ENCODE measurements around the gene POLR2A. TPM values are rescaled to one million over a fixed set of nuclear protein-coding genes. Genes with fewer than 3 reads are reported as not detected.

The POLR2A gene
- total and polyA plus RNA-seq, 10 of the 15 experiments (the other 5 are each of a cell fraction or from before 2014, with no cell fraction given), result 1.7 to 121 (median 33.4) TPM

DNA sequence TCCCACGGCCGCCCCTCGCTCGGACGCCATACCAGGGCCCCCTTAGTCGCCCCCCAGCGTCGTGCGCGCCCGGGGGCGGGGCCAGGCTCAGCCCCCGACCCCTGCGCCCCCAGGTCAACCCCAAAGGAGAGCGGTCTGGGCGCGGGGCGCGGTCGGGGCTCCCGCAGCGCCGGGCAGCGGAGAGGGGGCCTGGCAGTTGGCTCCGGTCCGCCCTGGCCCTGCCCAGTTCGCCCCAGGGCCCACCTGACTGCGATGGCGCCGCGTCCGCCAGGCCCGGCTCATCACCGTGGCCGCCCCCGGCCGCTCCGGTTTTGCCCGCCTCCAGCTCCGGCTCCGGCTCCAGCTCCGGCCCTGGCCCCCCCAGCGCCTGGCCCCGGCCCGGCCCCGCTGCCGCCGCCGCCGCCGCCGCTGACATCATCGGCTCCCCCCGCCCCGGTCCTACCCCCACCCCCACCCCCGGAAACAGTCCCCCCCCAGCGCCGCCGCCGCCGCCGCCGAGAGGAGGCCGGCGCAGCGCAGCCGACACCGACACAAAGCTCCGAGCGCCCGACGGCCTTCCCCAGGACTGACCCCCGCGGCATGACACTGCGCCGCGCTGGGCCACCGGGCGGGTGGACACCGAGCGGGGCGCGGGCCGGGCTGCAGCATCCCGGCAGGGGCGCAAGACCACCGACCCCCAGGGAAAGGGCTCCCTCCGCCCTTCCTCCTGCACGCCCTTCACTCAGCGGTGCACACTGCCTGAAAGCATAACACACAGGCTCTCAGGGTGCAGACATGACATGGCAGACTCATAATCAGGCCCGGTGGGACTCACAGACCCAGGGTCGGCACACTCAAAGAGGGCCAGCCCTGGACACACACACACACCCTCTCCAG lies 4.7 kb upstream of the POLR2A start, which contains the start of gene ZBTB4:
Gene ZBTB4, minus strand, starts transcription at position 419 of the 876 bp plus-strand sequence. CDS start 12,830 bp downstream, outside the sequence.
- H4K20me1 ChIP-seq (ENCODE audit: control insufficient read depth, insufficient read depth), result peaks cover 2% of the 10 kb centered on the region; the same call in 1 of the 2 replicates
- peak within 1 kb of the TSS; percentile 89 for H3K4me3 ChIP-seq
- SMC1A ChIA-PET (ENCODE audit: uncharacterized antibody, unreplicated experiment), result interaction anchor here (0.8 to 2.6 kb wide), 3 partner anchors 25 to 123 kb away, joined by 3 to 8 read pairs (median 3); no protein-coding TSS in a partner anchor
- under 1% methylated on average over 30 of the region's 92 CpGs for WGBS (ENCODE audit: insufficient coverage, insufficient replicate concordance, low lambda C conversion rate, missing lambda C conversion rate)
- in situ Hi-C loops (cut with MboI), result no loop called here
- intact Hi-C loops (cut with micrococcal nuclease; ENCODE audit: unreplicated experiment), result loop anchor here (10.0 kb wide), 1 partner anchor 205 kb away; the partner anchor contains the start of genes TP53 and WRAP53
- POLR2A ChIA-PET, result interaction anchor here (0.6 to 3.2 kb wide), 10 partner anchors 8 to 125 kb away, joined by 3 to 18 read pairs (median 4); partner anchors contain the start of genes SENP3, TMEM102 and TMEM95
- RAD21 ChIA-PET (ENCODE audit: unreplicated experiment), result interaction anchor here (0.9 to 2.2 kb wide), 6 partner anchors 34 to 150 kb away, joined by 3 to 19 read pairs (median 4); partner anchors contain the start of gene TMEM102
- CTCF ChIA-PET, result interaction anchor here (2.4 to 6.2 kb wide), 2 partner anchors 43 to 82 kb away, joined by 7 to 17 read pairs; partner anchors contain the start of gene SENP3
- H3K9me3 ChIP-seq (replicated peaks; ENCODE audit: control insufficient read depth, insufficient read depth, low read length), result no peaks in the 10 kb centered on the region
- peak within 1 kb of the TSS; percentile 65 for H2AFZ ChIP-seq (ENCODE audit: control insufficient read depth, low read depth, low read length)
- H3K27ac ChIP-seq (ENCODE audit: control insufficient read depth, insufficient read depth), result peak within 1 kb of the TSS; percentile 64
- peaks cover 31% of the 10 kb centered on the region for H3K79me2 ChIP-seq (ENCODE audit: control insufficient read depth, insufficient read depth, low read length)
- H3K9ac ChIP-seq (ENCODE audit: control insufficient read depth, insufficient read depth, low read length), result peak within 1 kb of the TSS; percentile 79
- ATAC-seq (peak; percentile 17), DNase-seq (ENCODE audit: low read depth, low spot score) (no peak), FAIRE-seq (no peak)
- H3K36me3 ChIP-seq (ENCODE audit: control insufficient read depth in 2 of 2, insufficient read depth in 2 of 2, low read length in 1 of 2), result no peaks in the 10 kb centered on the region
- no peaks in the 10 kb centered on the region for H3K27me3 ChIP-seq (replicated peaks in 1 of 2; ENCODE audit: control insufficient read depth in 2 of 2, insufficient read depth in 2 of 2, low read length in 1 of 2)
- H3K4me2 ChIP-seq (ENCODE audit: control insufficient read depth, insufficient read depth), result peak within 1 kb of the TSS; percentile 97
- no TSS peak for BruUV-seq (replicated peaks)
- H3K4me1 ChIP-seq (ENCODE audit: control insufficient read depth, insufficient read depth, low read length), result peaks cover 11% of the 10 kb centered on the region
- TF ChIP-seq WRNIP1 (IDR thresholded peaks at IDR 0.05; ENCODE audit: borderline replicate concordance, low read depth, low read length) (no peak), GATAD2B (conservative IDR thresholded peaks at IDR 0.05; ENCODE audit: low read depth) (peak; percentile 80), NR2C1 (IDR thresholded peaks at IDR 0.05) (peak; percentile 19; the same call in 1 of the 2 replicates), BACH1 (IDR thresholded peaks at IDR 0.05; ENCODE audit: borderline replicate concordance) (peak; percentile 64), LARP7 (IDR thresholded peaks at IDR 0.05) (peak; percentile 80), HDAC6 (IDR thresholded peaks at IDR 0.05; ENCODE audit: unreplicated experiment) (no peak), YY1 (IDR thresholded peaks at IDR 0.05; ENCODE audit: low read depth, low read length) (peak; percentile 42), NFYA (IDR thresholded peaks at IDR 0.05; ENCODE audit: borderline replicate concordance, low read depth, low read length) (no peak), CREB1 (IDR thresholded peaks at IDR 0.05; ENCODE audit: low read depth) (0 out of 2 replicates have a peak, but pooled peaks have one; percentile 1), DPF2 (IDR thresholded peaks at IDR 0.05) (peak; percentile 78; the same call in 1 of the 2 replicates), MYC (IDR thresholded peaks at IDR 0.05; ENCODE audit: insufficient read depth, insufficient read length, insufficient replicate concordance, low read length, severe bottlenecking) (no peak), JUNB (IDR thresholded peaks at IDR 0.05) (no peak), NR2F1 (conservative IDR thresholded peaks at IDR 0.05) (peak; percentile 78), MEF2A (IDR thresholded peaks at IDR 0.05; ENCODE audit: insufficient read depth, low read depth, low read length) (no peak), MYB (IDR thresholded peaks at IDR 0.05; ENCODE audit: borderline replicate concordance, low read depth, low read length) (no peak), IKZF1 (conservative IDR thresholded peaks at IDR 0.05) (peak; percentile 75; the same call in 1 of the 2 replicates), ZNF217 (IDR thresholded peaks at IDR 0.05) (0 out of 2 replicates have a peak, but pooled peaks have one; percentile 50)
- TF ChIP-seq, protein P1, sequence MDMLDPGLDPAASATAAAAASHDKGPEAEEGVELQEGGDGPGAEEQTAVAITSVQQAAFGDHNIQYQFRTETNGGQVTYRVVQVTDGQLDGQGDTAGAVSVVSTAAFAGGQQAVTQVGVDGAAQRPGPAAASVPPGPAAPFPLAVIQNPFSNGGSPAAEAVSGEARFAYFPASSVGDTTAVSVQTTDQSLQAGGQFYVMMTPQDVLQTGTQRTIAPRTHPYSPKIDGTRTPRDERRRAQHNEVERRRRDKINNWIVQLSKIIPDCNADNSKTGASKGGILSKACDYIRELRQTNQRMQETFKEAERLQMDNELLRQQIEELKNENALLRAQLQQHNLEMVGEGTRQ (IDR thresholded peaks at IDR 0.05; ENCODE audit: borderline replicate concordance, low read depth, low read length), result no peak
- TF ChIP-seq, protein P2, sequence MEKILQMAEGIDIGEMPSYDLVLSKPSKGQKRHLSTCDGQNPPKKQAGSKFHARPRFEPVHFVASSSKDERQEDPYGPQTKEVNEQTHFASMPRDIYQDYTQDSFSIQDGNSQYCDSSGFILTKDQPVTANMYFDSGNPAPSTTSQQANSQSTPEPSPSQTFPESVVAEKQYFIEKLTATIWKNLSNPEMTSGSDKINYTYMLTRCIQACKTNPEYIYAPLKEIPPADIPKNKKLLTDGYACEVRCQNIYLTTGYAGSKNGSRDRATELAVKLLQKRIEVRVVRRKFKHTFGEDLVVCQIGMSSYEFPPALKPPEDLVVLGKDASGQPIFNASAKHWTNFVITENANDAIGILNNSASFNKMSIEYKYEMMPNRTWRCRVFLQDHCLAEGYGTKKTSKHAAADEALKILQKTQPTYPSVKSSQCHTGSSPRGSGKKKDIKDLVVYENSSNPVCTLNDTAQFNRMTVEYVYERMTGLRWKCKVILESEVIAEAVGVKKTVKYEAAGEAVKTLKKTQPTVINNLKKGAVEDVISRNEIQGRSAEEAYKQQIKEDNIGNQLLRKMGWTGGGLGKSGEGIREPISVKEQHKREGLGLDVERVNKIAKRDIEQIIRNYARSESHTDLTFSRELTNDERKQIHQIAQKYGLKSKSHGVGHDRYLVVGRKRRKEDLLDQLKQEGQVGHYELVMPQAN (conservative IDR thresholded peaks at IDR 0.05), result peak; percentile 44
- TF ChIP-seq, protein P3, sequence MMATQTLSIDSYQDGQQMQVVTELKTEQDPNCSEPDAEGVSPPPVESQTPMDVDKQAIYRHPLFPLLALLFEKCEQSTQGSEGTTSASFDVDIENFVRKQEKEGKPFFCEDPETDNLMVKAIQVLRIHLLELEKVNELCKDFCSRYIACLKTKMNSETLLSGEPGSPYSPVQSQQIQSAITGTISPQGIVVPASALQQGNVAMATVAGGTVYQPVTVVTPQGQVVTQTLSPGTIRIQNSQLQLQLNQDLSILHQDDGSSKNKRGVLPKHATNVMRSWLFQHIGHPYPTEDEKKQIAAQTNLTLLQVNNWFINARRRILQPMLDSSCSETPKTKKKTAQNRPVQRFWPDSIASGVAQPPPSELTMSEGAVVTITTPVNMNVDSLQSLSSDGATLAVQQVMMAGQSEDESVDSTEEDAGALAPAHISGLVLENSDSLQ (IDR thresholded peaks at IDR 0.05), result 0 out of 2 replicates have a peak, but pooled peaks have one; percentile 42

All from GM12878 (cell line).